HUES64 (cell line): ENCODE measurements around the gene ALDH1L2.
A peak's percentile ranks its signal among the peaks of the same experiment; 100 is the strongest.
"Not testable (repeated sequence)": the region's sequence is repeated elsewhere in the genome, so short reads cannot be mapped to it uniquely, and the experiment has no call there.

ENCODE experiments used
- H3K27ac ChIP-seq: 2 replicates; pipeline ENCODE4 v1.7.0; 2013; ENCODE audit warnings: low read depth, low read length, inconsistent platforms
- H3K27me3 ChIP-seq: 2 replicates; pipeline ENCODE4 v1.6.1; 2013; ENCODE audit warnings: mild to moderate bottlenecking, low read length; ENCODE audit not compliant: insufficient read depth
- H3K36me3 ChIP-seq: 2 replicates; pipeline ENCODE4 v1.6.1; 2013; ENCODE audit warnings: mild to moderate bottlenecking, low read length; ENCODE audit not compliant: insufficient read depth
- H3K4me1 ChIP-seq: 2 replicates; pipeline ENCODE4 v1.6.1; 2013; ENCODE audit warnings: mild to moderate bottlenecking, low read length, moderate library complexity; ENCODE audit not compliant: insufficient read depth
- H3K4me3 ChIP-seq: 2 replicates; pipeline ENCODE4 v1.5.1; 2013; ENCODE audit warnings: mild to moderate bottlenecking, low read length, moderate library complexity
- H3K9ac ChIP-seq: 2 replicates; pipeline ENCODE4 v1.6.1; 2013; ENCODE audit warnings: mild to moderate bottlenecking, low read depth, low read length
- H3K9me3 ChIP-seq: 2 replicates; pipeline ENCODE4 v1.6.1; 2013; ENCODE audit warnings: low read depth, low read length; ENCODE audit not compliant: insufficient read depth
- WGBS: fragments of 150-250, 120-280 bp; methylation state at CpG from one replicate; pipeline ENCODE4 v1.1.7; 2013; ENCODE audit warnings: missing lambda C conversion rate; 5-methylcytosine and 5-hydroxymethylcytosine counted together

The ALDH1L2 gene

DNA sequence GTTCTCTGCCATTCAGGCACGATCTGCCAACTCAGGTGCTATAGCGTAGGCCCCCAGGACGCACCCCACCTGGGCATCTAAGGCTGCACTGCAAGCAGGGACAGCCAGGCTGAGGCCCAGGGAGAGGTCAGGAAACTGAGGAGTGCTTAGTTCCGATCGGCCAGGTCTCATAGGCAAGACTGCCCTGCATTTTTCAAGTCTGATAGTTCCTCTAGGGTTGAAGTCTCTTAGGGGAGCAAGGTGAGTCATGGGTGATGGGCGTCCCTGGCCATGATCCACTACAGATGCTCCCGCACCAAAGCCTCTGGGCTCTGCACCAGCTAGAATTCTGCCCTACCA lies 84.9 kb downstream of the ALDH1L2 start:
- Histone ChIP-seq H3K4me1 (no peaks in the 10 kb centered on the region), H3K9me3 (peaks cover 5% of the 10 kb centered on the region; the same call in 1 of the 2 replicates), H3K36me3 (peaks cover 96% of the 10 kb centered on the region), H3K9ac (no peak overlapping the region), H3K4me3 (no peak overlapping the region), H3K27me3 (no peaks in the 10 kb centered on the region), H3K27ac (no peak overlapping the region)
- 93% methylated on average over 7 of the region's 7 CpGs for WGBS

DNA sequence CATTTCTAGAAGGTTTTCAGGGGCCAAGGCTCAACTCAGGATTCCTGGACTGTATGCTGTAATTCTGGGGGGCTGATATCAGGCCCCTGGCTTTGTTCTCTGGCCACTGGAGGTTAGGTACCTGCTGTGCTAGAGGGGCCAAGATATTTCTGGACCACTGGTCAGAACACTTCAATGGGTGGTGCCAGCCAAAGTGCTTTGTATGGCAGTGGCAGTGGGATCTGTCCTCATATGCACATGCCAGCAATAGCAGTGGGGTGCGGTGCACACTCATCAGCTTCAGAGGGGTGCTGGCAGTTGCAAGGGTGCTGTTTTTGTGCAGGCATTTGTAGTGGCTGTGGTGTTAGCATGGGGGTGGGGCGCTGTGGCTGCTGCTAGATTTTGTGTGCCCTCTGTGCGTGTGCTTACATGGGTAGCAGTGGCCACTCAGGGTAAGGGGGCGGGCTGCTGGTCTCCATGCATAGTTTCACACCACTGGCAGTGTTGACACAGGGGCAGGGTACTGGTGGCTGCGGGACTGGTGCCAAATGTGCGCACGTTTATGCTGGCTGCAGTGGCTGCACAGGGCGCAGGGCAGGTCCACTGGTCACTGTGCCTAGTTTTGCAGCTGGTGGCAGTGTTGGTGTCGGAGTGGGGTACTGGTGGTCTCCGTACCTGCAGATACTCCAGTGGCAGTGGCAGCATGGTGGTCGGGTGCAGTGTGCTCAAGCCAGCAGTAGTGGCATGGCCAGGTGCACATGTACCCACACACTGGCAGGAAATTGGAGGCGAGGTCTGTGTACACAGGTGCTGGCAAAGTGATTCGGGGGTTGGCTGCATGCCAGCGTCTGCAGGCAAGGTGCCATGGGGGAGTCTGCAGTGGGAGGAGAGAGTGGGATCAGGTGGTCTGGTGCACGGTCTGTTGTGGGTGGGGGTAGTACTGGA lies 85.6 kb downstream of the ALDH1L2 start:
- WGBS: 96% methylated on average over 15 of the region's 15 CpGs
- Histone ChIP-seq H3K9me3 (peaks cover 5% of the 10 kb centered on the region; the same call in 1 of the 2 replicates), H3K9ac (no peak overlapping the region), H3K4me1 (no peaks in the 10 kb centered on the region), H3K27me3 (no peaks in the 10 kb centered on the region), H3K27ac (no peak overlapping the region), H3K4me3 (no peak overlapping the region), H3K36me3 (peaks cover 98% of the 10 kb centered on the region)

DNA sequence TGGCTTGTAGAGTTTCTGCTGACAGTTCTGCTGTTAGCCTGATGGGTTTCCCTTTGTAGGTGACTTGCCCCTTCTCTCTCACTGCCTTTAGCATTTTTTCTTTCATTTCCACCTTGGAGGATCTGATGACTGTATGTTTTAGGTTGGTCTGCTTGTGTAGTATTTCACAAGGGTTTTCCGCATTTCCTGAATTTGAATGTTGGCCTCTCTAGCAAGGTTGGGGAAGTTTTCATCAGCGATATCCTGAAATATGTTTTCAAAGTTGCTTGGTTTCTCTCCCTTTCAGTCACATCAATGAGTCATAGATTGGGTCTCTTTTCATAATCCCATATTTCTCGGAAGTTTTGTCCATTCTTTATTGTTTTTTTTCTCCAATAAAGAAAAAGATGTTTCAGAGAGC lies 86.7 kb downstream of the ALDH1L2 start:
- H3K27ac ChIP-seq: no peak overlapping the region
- H3K36me3 ChIP-seq: peaks cover 98% of the 10 kb centered on the region
- H3K27me3 ChIP-seq: no peaks in the 10 kb centered on the region
- H3K4me3 ChIP-seq: no peak overlapping the region
- no peak overlapping the region for H3K9ac ChIP-seq
- 100% methylated on average over 2 of the region's 3 CpGs for WGBS
- no peaks in the 10 kb centered on the region for H3K4me1 ChIP-seq
- peaks cover 5% of the 10 kb centered on the region; the same call in 1 of the 2 replicates for H3K9me3 ChIP-seq

DNA sequence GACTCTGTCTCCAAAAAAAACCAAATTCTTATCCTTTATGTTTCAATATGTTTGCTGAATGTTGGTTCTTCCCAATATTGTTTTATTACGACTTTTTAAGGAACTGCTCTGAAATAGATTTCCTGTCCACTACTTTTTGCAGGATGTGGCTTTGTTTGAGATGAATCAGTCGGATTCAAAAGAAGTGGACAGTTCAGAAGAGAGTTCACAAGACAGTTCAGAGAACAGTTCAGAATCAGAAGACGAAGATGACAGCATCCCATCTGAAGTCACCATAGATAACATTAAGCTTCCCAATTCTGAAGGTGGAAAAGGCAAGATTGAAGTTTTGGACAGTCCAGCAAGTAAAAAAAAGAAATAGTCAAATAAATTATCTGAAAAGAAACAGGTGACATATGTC lies 89.9 kb downstream of the ALDH1L2 start:
- Histone ChIP-seq H3K9ac (no peak overlapping the region), H3K4me1 (no peaks in the 10 kb centered on the region), H3K27me3 (no peaks in the 10 kb centered on the region), H3K4me3 (no peak overlapping the region), H3K9me3 (no peaks in the 10 kb centered on the region), H3K36me3 (peaks cover 98% of the 10 kb centered on the region), H3K27ac (no peak overlapping the region)
- WGBS: 88% methylated on average over 3 of the region's 3 CpGs

DNA sequence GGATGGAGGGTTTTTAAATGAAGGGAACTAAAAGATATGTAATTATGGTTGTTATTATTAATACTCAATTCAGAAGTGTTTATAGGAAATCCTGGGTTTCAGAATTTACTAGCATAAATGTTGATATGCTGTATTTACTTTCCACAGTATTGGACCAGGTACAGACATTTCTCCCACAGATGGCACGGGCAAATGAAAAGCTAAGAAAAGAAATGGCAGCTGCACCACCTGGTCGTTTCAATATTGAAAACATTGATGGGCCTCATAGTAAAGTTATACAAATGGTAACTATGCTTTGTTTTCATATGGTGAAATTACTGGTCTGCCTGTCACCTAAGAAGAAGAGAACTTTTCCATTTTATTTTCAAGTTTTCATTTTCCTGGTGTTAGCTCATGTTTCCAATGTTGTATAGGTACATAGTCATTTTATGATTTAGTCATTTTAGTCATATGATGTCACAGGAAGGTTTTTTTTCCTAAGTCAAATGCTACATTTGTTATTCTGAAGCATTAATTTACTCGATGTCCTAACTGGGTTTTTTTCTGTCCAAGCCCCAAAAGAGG lies 92.6 kb downstream of the ALDH1L2 start:
- Histone ChIP-seq H3K27me3 (no peaks in the 10 kb centered on the region), H3K27ac (no peak overlapping the region), H3K4me1 (peaks cover 11% of the 10 kb centered on the region; the same call in 1 of the 2 replicates), H3K4me3 (no peak overlapping the region), H3K9me3 (no peaks in the 10 kb centered on the region), H3K9ac (no peak overlapping the region), H3K36me3 (peaks cover 84% of the 10 kb centered on the region)
- WGBS: 93% methylated on average over 3 of the region's 3 CpGs

DNA sequence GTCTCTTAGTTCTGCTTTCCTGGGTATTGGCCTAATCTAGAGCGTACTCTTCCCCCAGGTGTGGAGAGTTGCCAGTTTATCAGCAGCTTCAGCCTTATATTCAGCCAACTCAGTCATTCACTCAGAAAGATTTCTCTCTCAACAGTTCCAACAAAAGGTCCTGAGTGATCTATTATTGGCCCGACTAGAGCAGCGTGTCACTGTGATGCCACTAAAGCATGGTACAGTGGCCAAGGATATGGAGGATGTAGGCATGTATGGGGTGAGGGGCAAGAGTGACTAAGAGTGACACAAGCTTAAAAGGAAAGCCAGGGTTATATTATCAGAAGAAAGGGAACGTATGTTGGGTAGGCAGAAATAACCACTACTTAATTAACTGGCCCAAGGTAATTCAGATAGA lies 93.3 kb downstream of the ALDH1L2 start:
- Histone ChIP-seq H3K9me3 (no peaks in the 10 kb centered on the region), H3K27me3 (no peaks in the 10 kb centered on the region), H3K4me3 (no peak overlapping the region), H3K36me3 (peaks cover 77% of the 10 kb centered on the region), H3K27ac (no peak overlapping the region), H3K9ac (no peak overlapping the region), H3K4me1 (peaks cover 11% of the 10 kb centered on the region; the same call in 1 of the 2 replicates)
- WGBS: 93% methylated on average over 3 of the region's 4 CpGs

DNA sequence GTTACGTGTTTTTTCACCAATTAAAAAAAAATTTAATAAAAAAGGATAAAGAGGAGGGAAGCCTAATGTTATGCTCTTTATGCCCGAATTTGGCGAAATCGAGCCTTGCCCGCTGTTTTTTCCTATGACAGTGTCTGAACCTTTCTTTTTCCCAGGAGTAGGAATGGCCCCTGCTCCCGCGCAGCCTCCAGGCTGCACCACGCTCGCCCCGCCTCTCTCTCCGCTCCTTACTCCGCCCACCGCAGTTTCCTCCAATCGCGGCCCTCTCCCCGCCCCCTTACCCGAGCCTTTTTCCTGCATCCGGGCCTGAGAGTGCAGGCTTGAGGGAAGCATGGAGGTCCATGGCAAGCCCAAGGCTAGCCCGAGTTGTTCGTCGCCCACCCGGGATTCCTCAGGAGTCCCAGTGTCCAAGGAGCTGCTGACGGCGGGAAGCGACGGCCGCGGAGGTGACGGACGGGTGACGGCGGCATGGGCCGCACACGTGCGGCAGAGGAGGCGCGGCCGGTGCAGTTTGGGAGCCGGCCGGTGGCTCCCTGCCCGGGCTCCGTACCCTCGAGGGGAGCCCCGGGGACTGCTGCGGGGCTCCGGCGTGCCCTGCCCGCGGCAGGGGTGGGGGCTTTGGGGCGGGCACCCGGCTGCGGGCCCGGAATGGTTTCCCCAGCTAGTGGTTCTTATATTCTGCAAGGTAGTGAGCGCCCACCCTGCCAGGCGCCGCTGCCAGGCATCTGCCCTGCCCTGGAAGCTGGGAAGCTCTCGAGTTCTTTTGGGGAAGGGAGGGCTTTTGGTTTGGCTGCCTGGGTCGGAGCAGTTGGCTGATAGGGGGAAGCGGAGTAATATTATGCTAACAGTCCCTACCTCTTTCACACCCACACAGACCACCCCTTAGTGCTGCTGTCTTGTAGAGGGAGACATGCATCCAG lies 98.0 kb downstream of the ALDH1L2 start, which contains the start of gene NOPCHAP1:
Gene NOPCHAP1 (plus strand): TSS at position 295 of the 920 bp plus-strand sequence. CDS start 37 bp downstream, at position 332.
- H3K27me3 ChIP-seq: no peaks in the 10 kb centered on the region
- H3K36me3 ChIP-seq: peaks cover 33% of the 10 kb centered on the region
- WGBS: under 1% methylated on average over 56 of the region's 59 CpGs
- no peaks in the 10 kb centered on the region for H3K9me3 ChIP-seq
- H3K9ac ChIP-seq: peak within 1 kb of the TSS; percentile 97
- peak within 1 kb of the TSS; percentile 74 for H3K27ac ChIP-seq
- H3K4me3 ChIP-seq: peak within 1 kb of the TSS; percentile 98
- peaks cover 15% of the 10 kb centered on the region; the same call in 1 of the 2 replicates for H3K4me1 ChIP-seq

DNA sequence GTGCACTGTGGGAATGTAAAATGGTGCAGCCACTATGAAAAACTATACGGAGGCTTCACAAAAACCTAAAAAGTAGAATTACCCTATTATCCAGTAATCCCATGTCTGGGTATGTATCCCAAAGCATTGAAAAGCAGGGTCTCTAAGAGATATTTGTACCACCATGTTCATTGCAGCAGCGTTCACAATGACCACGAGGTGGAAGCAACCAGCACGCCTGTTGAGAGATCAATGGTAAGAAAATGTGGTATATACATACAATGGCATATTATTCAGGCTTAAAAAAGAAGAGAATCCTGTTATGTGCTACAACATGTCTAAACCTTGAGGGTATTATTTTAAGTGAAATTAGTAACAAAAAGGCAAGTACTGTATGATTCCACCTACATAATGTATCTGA lies 99.1 kb downstream of the ALDH1L2 start:
- no peak overlapping the region for H3K9ac ChIP-seq
- peaks cover 22% of the 10 kb centered on the region for H3K36me3 ChIP-seq
- WGBS: 88% methylated on average over 3 of the region's 4 CpGs
- H3K27me3 ChIP-seq: no peaks in the 10 kb centered on the region
- peaks cover 15% of the 10 kb centered on the region; the same call in 1 of the 2 replicates for H3K4me1 ChIP-seq
- no peaks in the 10 kb centered on the region for H3K9me3 ChIP-seq
- no peak overlapping the region for H3K27ac ChIP-seq
- H3K4me3 ChIP-seq: no peak overlapping the region

DNA sequence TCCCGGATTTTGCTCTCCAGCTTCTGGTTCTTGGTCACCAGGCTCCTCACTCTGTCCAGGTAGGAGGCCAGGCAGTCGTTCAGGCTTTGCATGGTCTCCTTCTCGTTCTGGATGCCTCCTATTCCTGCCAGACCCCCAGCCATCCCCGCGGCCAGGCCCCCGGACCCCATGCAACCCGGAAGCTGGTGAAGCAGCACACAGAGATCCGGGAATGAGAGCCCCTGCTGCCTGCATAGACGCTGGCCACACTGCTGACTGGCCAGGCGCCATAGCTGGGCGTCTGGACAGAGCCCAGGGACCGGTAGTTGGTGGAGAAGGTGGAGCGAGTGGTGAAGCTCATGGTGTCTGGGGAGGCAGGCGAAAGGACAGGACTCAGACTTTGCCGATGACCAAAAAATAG lies 106.6 kb downstream of the ALDH1L2 start:
- not testable (repeated sequence) for H3K9ac ChIP-seq, H3K4me1 ChIP-seq, H3K27me3 ChIP-seq, H3K4me3 ChIP-seq, H3K9me3 ChIP-seq, H3K27ac ChIP-seq, H3K36me3 ChIP-seq
- 93% methylated on average over 15 of the region's 15 CpGs for WGBS

DNA sequence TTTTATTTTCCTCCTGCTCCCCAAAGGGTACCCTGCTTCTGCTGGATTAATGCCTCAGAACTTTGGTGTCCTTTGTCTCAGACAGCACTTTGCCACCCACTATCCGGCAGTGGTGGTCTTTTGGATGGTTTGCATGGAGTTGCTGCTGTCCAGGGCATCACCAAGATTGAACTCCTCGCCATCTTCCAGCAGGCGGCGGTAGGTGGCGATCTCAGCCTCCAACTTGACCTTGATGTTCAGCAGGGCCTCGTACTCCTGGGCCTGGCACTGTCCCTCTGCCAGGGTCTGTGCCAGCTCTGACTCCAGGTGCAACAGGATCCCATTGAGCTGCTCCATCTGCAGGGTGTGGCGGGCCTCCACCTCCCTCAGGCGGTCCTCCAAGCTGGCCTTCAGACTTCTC lies 107.6 kb downstream of the ALDH1L2 start:
- Histone ChIP-seq H3K4me3 (no peak overlapping the region), H3K36me3 (no peaks in the 10 kb centered on the region), H3K9me3 (no peaks in the 10 kb centered on the region), H3K27me3 (no peaks in the 10 kb centered on the region), H3K4me1 (no peaks in the 10 kb centered on the region), H3K9ac (no peak overlapping the region), H3K27ac (no peak overlapping the region)
- WGBS: 86% methylated on average over 8 of the region's 8 CpGs
